HG03196 (cell line): ENCODE results near the gene AAMP.
A peak's percentile ranks its signal among the peaks of the same experiment; 100 is the strongest.

Experiments
- ATAC-seq: cut with Tn5 transposase; IDR thresholded peaks from one replicate; pipeline ENCODE4 v1.9.1; 2021; ENCODE audit not compliant: unreplicated experiment

Gene AAMP

DNA sequence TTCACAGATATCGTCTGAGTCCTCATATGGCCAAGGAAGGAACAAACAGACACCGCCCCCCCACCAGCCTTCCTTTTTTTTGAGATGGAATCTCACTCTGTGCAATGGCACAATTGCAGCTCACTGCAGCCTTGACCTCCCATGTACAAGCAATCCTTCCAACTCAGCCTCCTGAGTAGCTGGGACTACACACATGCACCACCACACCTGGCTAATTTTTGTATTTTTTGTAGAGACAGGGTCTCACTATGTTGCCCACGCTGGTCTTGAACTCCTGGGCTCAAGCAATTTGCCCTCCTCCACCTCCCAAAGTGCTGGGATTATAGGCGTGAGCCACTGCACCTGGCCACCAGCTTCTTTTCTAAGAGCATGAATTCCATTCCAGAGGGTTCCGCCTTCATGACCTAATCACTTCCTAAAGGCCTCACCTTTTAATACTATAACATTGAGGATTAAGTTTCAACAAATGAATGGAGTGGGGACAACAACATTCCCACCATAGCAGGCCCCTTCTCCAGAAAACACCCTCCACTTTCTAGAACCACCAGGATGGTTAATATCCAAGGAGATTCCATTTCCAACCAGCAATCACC lies 24.6 kb upstream of the AAMP start:
- no peak for ATAC-seq

- ATAC-seq = no peak
These were observed 23.9 kb upstream of the AAMP start for GRCh38 chr2:218293715-218294429.

GRCh38 chr2:218292048-218293014 lies 22.4 kb upstream of the AAMP start, which contains the start of gene TMBIM1:
TMBIM1 (minus strand) TSS chr2:218292503; CDS start chr2:218282141, 10,362 bp downstream.
- peak; percentile 65 for ATAC-seq

DNA sequence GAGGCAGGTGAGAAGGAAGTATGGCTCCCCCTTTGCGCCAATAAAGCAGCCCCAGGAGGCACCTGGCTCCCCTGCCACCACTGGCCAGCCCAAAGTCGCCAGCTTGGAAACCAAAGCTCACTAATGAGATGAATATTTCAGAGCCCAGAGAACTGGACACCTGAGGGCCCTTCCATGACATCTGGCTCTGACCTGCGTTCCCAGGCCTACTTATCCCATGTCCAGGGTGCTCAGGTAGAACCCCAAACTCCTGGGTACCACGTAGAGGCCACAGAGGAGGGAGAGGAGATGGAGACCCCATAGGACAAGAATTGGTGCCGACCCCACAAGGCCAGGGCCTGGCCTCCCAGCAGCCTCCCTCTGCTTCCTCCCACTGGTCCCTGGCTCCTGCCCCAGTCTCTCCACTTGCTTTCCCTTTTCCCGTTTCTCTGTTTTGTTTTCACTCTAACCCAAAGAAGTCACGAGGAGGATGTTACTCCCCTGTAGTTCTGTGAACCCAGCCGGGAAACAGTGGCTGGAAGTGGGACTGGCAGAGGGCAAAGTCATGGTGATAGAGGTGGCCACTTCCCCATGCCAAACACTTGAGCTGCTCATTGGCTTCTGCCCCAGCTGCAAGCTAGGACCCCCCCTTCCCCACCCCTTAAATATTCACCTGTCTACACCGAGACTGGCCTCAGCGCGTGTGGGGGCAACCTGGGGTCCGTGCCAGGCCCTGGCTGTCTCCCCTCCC lies 21.5 kb upstream of the AAMP start:
- no peak for ATAC-seq

DNA sequence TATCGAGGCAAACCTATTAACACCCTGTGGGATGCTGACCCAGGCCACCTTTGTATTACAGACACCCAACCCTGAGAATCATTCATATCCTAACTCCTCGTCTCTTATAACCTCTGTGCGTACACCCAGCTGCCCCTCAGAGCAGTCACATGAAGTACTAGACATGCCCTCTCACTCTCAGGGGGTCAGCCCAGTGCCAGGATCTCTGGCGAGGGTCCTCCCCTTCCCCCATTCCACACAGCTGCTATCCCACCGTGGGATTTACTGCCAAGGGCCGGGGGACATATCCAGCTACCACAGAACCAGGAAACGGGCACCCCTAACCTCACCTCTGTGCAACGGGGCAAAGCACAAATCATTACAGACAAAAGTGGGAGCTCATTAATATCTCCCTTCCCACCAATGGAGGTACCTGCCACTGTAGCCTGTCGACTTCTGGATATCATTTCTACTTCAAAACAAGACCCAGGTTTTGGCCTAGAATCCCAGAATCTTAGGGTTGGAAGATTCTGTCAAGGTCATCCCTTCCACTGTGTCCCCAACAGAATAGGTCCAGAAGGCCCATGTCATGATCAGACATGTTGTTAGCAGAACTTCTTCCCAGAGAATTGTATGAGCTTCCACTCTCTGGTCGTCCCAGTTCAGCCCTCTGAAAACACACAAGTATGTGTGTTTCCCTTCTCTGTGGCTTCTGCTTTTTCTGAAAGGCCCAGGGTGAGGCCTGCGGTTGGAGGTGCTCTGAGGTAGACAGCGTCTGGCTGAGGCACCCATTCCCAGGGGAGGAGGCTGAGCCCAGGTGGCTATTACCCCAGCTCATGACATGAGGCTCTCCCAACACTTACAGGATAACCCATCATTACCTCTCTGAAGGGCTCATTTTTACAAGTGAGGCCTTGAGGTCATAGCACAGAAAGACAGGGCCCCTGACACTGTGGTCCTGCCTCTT lies 20.7 kb upstream of the AAMP start:
- peak; percentile 47 for ATAC-seq

- no peak for ATAC-seq
These were observed 19.8 kb upstream of the AAMP start for GRCh38 chr2:218289639-218290315.

DNA sequence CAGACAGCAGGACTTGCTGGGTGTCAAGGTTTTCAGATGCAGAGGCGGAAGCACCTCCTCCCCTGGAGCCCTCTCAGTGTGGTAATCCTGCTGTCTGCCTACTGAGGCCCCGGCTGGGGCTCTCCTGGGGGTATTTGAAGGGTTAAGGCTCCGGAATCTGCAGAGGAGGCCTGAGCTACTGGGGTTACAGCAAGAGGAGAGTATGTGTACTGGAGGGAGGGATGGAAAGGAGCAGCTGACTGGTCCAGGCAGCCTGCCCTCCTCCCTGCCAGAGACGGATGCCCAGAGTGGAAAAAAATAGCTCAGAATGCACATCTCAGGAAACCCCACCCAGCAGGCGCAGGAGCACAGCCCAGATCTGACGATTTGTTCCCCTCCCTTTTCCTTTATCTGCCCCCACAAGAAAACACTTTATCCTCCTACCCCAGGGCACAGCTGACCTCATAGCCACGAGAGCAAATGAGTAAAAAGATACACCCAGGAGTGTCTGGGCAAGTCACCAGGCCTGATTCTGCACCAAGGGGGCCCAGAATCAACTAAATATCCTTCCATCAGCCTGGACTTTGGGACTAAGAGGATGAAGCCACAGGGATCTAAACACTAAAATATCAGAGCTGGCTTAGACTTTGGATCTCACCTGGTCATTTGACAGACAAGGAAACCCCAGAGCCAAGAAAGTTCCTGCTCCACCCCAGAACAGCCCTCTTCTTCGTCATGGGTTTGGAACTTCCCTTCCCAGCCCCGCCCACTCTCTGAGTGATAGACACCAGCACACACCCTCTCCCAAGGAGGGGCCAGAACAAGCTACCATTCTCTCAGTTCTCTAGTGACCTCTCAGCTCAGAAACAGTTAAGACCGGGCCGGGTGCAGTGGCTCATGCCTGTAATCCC lies 16.9 kb upstream of the AAMP start:
- ATAC-seq = peak; percentile 62

- ATAC-seq = no peak
These were observed 15.7 kb upstream of the AAMP start for GRCh38 chr2:218285604-218286003.

- no peak for ATAC-seq
These were observed 14.3 kb upstream of the AAMP start for GRCh38 chr2:218284106-218284811.

GRCh38 chr2:218282173-218282991 lies 12.4 kb upstream of the AAMP start:
- ATAC-seq = no peak

GRCh38 chr2:218281449-218281848 lies 11.5 kb upstream of the AAMP start:
- ATAC-seq = no peak

DNA sequence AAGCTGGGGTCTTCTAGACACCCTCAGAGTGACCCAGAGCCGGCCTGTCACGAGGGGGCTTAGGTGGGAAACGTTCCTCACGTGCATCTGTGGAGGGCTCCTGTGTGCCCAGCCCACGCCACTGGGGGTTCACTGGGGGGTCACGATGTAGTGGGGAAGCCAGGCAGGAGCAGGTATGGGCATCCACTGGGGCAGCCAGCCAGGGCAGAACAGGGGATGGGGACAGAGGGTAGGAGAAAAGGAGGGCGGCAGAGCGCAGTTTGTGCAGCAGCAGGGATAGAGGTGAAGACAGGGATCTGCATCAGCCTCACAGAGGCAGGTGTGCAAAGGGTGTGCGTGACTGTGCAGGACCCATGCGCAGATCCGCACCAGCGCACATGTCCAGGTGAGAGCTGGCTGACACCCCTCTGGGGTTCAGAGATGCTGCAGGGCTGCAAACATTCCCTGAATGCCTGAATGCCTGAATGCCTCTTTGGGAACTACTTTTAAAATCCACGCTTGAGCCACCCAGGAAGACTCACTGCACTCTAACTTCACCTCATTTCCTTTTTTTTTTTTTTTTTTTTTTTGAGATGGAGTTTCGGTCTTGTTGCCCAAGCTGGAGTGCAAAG lies 10.4 kb upstream of the AAMP start:
- ATAC-seq = no peak

DNA sequence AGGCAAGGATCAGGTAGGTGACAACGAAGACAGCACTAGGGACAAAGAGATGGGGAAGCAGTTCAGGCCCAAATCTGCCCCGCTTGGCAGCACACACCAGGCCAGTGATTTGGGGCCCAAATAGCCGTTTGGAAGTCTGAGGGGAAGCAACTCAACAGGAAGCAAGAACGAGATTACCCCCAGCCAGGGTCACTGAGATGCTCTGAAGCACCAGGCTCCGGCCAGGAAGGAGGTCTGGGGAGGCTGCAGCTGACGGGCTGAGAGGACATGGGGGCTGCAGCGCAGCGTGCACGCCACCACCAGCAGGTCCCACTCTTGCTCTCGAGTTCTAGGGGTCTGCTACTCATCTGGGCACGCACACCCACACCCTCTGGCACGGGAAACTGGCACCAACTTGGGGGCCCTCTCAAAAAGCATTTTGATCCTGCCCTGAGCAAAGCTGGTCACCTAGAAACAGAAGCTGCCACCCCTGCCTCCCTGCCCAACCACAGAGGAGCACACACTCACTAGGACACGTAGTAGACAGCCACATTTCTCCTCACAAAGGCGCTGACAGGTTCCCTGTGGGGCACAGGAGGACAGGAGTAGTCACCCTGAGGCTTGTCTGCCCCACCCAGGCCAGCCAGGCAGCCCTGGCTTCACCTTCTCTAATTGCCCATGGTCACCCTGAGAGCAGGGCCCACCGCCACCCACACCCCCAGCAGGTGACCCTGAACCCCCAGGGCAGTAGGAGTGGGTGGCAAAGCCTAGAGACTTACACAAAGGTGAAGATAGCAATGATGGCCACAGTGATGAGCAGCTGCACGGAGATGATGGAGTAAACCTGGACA lies 8.8 kb upstream of the AAMP start:
- ATAC-seq = no peak

- ATAC-seq = no peak
These were observed 8.0 kb upstream of the AAMP start for GRCh38 chr2:218277921-218278320.

DNA sequence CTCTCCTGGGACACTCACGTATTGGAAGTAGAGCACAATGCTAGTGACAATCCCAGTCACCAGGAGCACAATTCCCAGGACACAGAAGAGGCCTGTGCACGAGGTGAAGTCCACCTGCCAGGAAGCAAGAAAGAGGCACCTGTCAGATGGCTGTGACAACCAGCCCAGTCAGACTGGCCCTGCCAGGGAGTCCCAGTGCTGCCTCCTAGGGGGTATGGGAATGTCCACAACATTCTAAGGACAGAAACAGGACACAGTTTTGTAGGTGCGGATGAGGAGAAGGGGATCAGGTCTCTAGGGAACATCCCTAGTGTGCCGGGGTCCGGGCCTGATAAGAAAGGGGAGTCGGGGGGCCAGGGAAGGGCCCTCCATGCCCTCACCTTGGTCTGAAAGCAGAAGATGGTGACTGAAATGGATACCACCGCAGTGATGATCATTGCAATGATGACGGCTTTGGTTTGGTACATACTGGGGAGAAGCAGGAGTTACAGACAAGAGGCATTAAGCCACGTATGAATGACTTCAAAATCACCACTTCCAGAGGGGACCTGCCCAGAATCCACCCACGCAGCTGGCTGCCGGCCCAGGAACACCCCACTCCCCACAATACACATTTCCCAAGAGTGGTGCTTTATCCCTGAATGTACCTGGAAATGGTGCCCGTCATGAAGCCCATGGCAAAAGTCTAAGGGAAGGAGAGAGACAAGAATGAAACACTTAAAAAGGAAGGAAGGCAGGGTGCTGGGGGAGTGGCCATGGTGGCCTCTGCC lies 7.2 kb upstream of the AAMP start:
- ATAC-seq = no peak
